Erythroblast (primary cell): ENCODE measurements around the gene TBC1D13.

Source experiments
- GATA1 ChIP-seq: IDR thresholded peaks from 2 replicates; pipeline ENCODE4 v1.6.1; 2011; ENCODE audit warnings: low read depth, mild to moderate bottlenecking, control low read depth, low read length, moderate library complexity
- POLR2A ChIP-seq: IDR thresholded peaks from 2 replicates; pipeline ENCODE4 v1.6.1; 2011; ENCODE audit warnings: mild to moderate bottlenecking, low read length

DNA sequence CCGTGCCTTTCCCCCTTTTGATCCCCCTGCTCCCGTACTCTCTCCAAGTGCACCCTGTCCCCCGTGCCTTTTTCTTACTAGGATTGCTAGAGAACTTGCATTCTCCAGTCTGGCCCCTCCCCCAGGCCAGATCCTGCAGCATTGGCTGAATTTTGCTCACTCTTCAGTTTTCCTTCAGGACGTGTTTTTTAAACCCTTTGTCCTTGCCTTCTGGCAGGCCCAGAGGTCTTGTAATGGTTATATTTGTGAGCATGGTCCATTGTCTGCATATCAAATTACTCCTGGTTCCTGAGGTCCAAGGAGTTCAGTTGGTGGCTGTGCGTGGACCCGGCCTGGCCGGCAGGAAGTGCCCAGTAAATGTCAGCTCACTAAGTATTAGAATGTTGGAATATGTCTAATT lies 606 bp downstream of the TBC1D13 start:
- TF ChIP-seq POLR2A (no peak), GATA1 (no peak)
